GM18868 (cell line): ENCODE data around the gene ASPSCR1.

Experiments
- ATAC-seq: cut with Tn5 transposase; IDR thresholded peaks from one replicate; pipeline ENCODE4 v1.9.1; 2021; ENCODE audit warnings: mild to moderate bottlenecking, moderate library complexity; ENCODE audit not compliant: unreplicated experiment

ASPSCR1 gene

DNA sequence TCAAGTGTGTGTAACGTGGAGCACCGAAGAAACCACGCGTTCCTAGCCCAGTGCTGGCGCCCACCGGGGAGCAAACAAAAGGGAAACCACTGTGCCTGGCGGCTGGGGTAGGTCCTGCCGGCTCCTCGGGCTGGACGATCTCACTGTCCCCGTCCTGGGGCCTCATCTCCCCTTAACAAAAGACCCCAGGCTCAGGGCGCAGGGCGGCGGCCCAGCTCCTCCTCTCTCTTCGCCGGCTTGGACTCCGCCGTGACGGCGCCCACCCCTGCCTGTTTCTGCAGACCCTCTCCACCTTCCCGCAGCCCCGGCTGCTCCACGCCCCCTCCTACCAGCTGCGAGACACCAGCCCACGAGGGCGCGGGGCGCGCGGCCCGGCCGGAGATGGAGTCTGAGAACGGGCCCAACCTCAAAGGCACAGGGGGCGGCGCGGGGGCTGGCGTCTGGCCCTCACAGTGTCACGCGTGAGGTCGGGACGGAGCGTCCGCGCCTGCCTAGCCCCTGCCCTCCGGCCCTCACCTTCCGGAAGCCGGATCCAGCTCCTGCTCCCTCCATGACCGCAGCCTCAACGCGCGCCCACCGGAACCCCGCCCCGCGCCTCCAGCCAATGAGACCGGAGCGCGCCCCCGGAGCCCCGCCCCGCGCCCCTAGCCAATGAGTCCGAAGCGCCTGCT is 45.0 kb downstream of the ASPSCR1 start, which contains the start of gene CENPX:
Gene CENPX (minus strand): TSS at position 569 of the 671 bp plus-strand sequence. CDS start 17 bp downstream, at position 552.
- no peak for ATAC-seq

DNA sequence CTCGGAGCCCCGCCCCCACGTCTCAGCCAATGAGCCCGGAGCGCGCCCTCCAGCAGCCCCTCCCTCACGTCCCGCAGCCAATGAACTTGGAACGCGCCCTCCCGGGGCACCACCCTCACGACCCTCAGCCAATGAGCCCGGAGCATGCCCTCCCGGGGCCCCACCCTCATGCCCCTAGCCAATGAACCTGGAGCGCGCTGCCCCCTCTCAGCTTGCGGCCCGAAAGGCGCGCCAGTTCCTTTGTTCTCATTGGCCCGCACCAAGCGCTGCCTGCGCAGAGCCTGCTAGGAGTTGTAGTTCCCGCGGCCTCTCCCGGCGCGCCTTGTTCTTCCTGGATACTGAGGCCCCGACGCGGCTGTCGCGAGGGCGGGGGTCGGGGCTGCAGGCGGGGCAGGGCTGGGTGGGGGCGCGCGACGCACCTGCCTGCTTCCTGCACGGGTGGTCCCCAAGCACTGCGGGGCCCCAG is 45.6 kb downstream of the ASPSCR1 start, which contains the start of gene LRRC45:
Gene LRRC45 (plus strand): TSS at position 325 of the 466 bp plus-strand sequence. CDS start 339 bp downstream, outside the sequence.
- ATAC-seq, result peak; percentile 88

DNA sequence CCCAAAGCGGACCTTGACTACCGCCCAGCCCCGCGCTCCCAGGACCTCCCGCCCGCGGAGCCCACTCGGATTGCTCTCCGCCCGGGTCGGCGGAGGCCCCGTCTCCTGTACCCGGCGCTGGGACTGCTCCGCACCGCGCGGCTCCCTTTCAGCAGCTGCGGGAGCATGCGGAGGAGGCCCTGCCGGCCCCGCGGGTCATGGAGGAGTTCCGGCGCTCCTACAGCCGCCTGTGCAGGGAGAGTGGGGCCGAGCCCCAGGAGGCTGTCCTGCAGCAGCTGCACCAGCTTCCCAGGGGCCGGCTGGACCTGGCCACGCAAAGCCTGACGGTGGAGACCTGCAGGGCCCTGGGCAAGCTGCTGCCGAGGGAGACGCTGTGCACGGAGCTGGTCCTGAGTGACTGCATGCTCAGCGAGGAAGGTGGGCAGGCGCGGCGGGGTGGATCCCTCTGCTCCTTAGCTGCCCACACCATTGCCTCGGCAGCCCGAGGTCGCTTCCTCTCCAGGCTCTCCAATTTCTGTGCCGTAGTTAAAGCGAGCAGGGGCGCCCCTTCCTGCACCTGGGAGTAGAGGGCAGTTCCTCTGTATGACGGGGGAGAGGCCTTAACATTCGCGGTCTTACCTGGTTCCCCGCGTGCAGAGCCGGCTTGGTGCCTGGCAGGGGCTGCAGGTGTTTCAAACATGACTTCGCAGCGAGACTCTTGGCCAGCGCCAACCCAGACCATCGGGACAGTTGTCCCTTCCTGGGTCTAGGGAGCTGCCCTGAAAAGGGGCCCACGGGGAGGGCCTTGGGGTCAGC is 46.2 kb downstream of the ASPSCR1 start:
- ATAC-seq, result no peak

DNA sequence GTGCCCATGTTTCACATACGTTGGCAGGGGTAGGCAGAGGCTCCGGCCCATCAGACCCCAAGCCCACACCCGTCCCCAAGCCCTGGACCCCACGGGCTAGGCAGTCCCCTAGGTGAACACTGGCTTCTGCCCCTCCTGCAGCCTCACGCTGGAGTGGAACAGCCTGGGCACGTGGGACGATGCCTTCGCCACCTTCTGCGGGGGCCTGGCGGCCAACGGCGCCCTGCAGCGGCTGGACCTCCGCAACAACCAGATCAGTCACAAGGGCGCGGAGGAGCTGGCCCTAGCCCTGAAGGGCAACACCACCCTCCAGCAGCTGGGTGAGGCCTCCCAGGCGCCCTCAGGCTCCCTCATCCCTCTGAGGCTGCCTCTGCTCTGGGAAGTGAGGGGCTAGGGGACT is 47.4 kb downstream of the ASPSCR1 start:
- no peak for ATAC-seq

DNA sequence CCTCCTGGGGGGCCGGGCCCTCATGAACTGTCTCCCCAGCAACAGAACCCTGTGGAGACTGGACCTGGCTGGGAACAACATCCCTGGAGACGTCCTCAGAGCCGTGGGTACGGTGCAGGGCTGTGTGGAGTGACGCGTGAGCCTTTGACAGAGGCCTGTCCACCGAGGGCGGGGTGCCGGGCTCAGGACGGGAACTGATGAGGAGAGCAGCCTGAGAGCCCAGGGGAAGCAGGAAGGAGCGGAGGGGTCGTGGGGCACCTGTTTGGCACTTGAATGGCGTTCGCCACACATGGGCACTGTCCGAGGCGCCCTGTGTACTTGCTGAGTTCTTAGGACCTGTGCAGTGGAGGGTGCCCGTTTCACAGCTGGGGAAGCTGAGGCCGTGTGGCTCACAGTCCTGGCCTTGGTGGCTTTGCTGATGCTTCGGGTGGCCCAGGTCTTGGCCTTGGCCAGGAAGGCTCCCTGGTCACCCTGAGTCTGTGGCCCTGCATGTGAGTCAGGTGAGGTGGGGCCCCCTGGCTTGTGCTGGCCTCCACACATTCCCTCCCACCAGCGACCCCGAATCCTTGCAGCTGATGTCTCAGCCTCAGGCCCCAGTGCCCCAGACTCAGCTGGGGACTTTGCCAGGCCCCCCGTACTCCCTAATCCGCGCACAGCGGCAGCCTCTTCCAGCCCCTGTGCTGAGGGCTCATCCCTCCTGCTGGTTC is 48.1 kb downstream of the ASPSCR1 start:
- ATAC-seq, result no peak

DNA sequence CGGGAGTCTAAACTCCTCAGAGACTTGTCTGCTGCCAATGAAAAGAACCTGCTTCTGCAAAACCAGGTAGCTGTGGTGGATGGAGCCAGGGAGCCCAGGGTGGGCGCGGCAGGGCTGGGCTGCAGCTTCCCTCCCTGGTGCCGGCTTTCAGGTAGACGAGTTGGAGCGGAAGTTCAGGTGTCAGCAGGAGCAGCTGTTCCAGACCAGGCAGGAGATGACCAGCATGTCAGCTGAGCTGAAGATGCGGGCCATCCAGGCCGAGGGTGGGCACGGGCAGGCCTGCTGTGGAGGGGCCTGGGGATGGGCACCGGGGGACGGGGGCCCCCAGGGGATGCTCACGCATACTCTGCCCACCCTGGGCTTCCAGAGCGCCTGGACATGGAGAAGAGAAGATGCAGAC is 50.8 kb downstream of the ASPSCR1 start:
- ATAC-seq, result no peak

GRCh38 chr17:82028966-82029365 is 51.5 kb downstream of the ASPSCR1 start:
- ATAC-seq, result no peak

GRCh38 chr17:82029391-82029790 is 52.0 kb downstream of the ASPSCR1 start:
- no peak for ATAC-seq

DNA sequence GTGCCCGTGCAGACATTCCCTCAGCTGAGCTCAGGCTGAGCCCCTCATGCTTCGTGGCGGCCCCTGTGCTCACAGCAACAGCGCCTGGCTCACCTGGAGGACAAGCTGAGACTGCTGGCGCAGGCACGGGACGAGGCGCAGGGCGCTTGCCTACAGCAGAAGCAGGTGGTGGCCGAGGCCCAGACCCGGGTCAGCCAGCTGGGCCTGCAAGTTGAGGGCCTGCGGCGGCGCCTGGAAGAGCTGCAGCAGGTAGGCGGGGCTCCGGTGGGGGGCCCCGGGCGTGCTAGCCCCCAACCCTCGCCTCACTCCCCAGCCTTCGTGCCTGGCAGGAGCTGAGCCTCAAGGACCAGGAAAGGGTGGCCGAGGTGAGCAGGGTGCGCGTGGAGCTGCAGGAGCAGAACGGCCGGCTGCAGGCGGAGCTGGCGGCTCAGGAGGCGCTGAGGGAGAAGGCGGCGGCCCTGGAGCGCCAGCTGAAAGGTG is 52.6 kb downstream of the ASPSCR1 start:
- no peak for ATAC-seq

DNA sequence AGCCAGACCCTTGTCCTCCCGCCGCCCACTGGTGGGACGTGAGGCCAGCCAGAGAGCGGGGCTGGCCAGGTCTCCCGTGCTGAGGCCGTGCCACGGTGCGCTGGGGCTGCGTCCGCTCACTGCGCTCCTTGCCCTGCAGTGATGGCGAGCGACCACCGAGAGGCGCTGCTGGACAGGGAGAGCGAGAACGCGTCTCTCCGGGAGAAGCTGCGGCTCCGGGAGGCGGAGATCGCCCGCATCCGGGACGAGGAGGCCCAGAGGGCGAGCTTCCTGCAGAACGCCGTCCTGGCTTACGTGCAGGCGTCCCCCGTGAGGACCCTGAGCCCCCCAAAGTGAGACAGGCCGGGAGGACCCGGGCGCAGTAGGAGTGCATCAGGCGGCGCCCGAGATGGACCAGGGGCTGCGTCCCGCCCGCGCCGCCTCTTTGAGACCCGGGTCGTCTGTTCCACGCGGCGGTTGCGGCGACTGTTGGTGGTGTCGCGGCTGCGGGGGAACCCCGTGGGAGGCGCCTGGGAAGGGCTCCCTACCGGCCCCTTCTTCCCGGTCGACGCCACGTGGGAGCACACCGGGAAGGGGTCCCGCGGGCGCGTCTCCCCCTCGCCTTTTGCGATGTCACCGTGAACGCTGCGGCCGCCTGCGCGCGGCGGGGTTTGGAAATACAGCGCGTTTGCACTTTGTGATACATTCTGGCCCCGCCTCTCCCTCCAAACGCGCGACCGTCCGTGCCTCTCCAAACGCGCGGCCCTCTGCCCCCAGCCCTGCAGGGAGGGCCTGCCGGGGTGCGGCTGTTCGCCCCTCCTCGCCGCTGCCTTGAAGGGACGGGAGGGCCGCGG is 53.3 kb downstream of the ASPSCR1 start:
- no peak for ATAC-seq

- no peak for ATAC-seq
These were observed 54.0 kb downstream of the ASPSCR1 start, which contains the start of gene RAC3 for GRCh38 chr17:82031303-82031884. Gene RAC3, plus strand, starts transcription at chr17:82031678. Its CDS starts 84 bp downstream, at chr17:82031762.

DNA sequence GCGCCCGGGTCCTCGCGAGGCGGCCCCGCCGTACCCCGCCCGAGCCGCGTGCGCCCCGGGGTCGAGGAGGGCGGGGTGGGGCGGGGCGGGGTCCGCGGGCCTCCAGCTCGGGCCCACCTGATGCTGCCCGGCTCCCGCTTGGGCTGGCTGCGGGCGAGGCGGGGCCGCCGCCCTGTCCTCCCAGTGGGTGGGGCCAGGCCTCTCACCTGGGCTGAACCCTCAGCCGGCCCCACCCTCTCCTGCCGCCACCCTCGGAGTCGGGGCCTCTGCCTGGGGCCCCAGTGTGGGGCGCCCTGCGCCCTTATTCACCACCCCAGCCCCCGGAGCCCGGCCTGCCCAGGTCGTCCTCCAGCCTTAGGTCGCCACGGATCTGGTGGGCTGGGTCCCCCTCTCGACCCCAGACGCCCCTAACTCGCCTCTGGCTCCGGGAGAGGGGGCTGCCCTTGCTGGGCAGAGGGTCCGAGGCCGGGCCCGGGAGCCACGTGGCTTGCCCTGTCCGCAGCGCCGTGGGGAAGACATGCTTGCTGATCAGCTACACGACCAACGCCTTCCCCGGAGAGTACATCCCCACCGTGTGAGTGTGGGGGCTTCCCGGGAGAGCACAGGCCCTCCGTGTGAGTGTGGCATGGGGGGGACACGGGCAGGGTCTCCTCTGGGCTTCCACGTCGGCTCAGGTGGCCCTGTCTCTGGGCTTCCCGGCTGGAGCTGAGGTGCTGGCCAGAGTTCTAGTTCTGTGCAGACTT is 54.6 kb downstream of the ASPSCR1 start:
- no peak for ATAC-seq

GRCh38 chr17:82033359-82034085 is 56.1 kb downstream of the ASPSCR1 start:
- ATAC-seq, result no peak

- no peak for ATAC-seq
These were observed 57.1 kb downstream of the ASPSCR1 start for GRCh38 chr17:82034371-82035011.

- no peak for ATAC-seq
These were observed 58.1 kb downstream of the ASPSCR1 start for GRCh38 chr17:82035488-82035887.

GRCh38 chr17:82035956-82036633 is 58.7 kb downstream of the ASPSCR1 start:
- ATAC-seq, result no peak

DNA sequence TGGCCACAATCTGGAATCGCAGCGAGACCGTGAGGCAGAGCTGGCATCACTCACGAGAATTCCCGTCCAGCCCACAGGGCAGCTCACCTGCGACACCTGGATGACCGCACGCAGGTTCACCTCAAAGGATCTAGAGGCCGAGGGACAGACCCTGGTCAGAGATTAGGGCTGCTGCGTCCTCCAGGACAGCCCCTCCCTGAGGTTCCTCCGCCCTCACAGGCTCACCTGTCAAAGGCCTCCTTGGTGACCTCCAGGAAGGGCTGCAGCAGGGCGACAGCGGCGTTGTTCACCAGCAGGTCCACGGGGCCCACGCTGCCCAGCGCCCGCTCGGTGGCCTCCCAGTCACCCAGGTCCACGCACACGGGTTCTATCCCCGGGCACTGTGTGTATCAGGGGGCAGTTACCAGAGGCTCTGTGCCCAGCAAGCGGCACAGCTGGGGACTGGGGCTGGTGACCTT is 59.2 kb downstream of the ASPSCR1 start:
- ATAC-seq, result no peak
